ENCODE results near the gene TBCB. TPM values are rescaled to one million over a fixed set of nuclear protein-coding genes. Genes with fewer than 3 reads are reported as not detected.

The TBCB gene
- total and polyA plus RNA-seq, 2 of the 4 experiments (the other 2 are of a cell fraction): 182 to 269 TPM

- TF ChIP-seq USF2 (IDR thresholded peaks at IDR 0.05; ENCODE audit: low read depth, low read length): peak; percentile 17; the same call in 1 of the 2 replicates
Observed at GRCh38 chr19:36139473-36140303, 24.4 kb downstream of the TBCB start, which contains the start of gene CAPNS1 (continued).

- Histone ChIP-seq H3K18ac (ENCODE audit: low read depth, low read length) (peak overlapping the region; percentile 84), H3K9me1 (ENCODE audit: insufficient read depth, low read length) (peaks cover 9% of the 10 kb centered on the region), H2AK5ac (ENCODE audit: low read depth, low read length) (peak overlapping the region; percentile 87), H3K4me1 (ENCODE audit: control insufficient read depth, insufficient read depth, low read length) (peaks cover 10% of the 10 kb centered on the region), H3K9ac (ENCODE audit: low read depth, low read length) (peak overlapping the region; percentile 99), H2BK5ac (ENCODE audit: low read depth, low read length, poor library complexity, severe bottlenecking) (peak overlapping the region; percentile 92), H2BK120ac (ENCODE audit: low read depth, low read length) (peak overlapping the region; percentile 63), H3K14ac (replicated peaks; ENCODE audit: low read depth, low read length) (peak overlapping the region; percentile 98), H4K20me1 (ENCODE audit: insufficient read depth, low read length) (peaks cover 27% of the 10 kb centered on the region), H3K4me3 (ENCODE audit: insufficient read depth, low read depth, low read length) (peak overlapping the region; percentile 96), H4K5ac (ENCODE audit: low read depth, low read length) (peak overlapping the region; percentile 91), H2AFZ (replicated peaks; ENCODE audit: low read length, poor library complexity) (peak overlapping the region; percentile 96), H3K36me3 (ENCODE audit: control insufficient read depth, insufficient read depth, low read length) (peaks cover 25% of the 10 kb centered on the region), H2BK15ac (ENCODE audit: low read depth, low read length) (peak overlapping the region; percentile 59; the same call in 1 of the 3 replicates), H2BK20ac (ENCODE audit: low read depth, low read length) (no peak overlapping the region), H3K4me2 (ENCODE audit: low read depth, low read length) (peak overlapping the region; percentile 74), H4K91ac (ENCODE audit: insufficient read depth, low read depth, low read length) (peak overlapping the region; percentile 93), H3K4ac (ENCODE audit: low read depth, low read length) (peak overlapping the region; percentile 99), H2AK9ac (replicated peaks; ENCODE audit: low read depth, low read length, poor library complexity) (peak overlapping the region; percentile 100), H3K9me3 (ENCODE audit: control insufficient read depth, insufficient read depth, low read length) (no peaks in the 10 kb centered on the region), H3K79me1 (ENCODE audit: low read depth in 1 of 2, low read length in 2 of 2) (peaks cover 32 to 45% of the 10 kb centered on the region in 2 experiments), H3K27ac (ENCODE audit: insufficient read depth, low read length) (peak overlapping the region; percentile 95), H3K56ac (ENCODE audit: extremely low read depth, insufficient read depth, low read length) (peak overlapping the region; percentile 94), H3K27me3 (ENCODE audit: control insufficient read depth, insufficient read depth, low read length) (no peaks in the 10 kb centered on the region), H3K23ac (ENCODE audit: low read depth, low read length) (peak overlapping the region; percentile 96), H4K8ac (ENCODE audit: low read depth in 2 of 2, low read length in 2 of 2) (peak overlapping the region; percentile 93 to 94)
- POLR2A ChIA-PET (ENCODE audit: unreplicated experiment): no interaction called here
- CTCF ChIA-PET: interaction anchor here (1.4 kb wide), 1 partner anchor 11 kb away, joined by 3 read pairs; no protein-coding TSS in a partner anchor
- 0% methylated on average over 7 of the region's 31 CpGs; no CpG with 5 or more reads in 1 of the 2 experiments for WGBS, 2 experiments (ENCODE audit: extremely low coverage in 2 of 2, insufficient read length in 1 of 2)
- peak; percentile 31; the same call in 1 of the 2 replicates for TF ChIP-seq MAZ (IDR thresholded peaks at IDR 0.05; ENCODE audit: borderline replicate concordance, low read depth, low read length)
- TF ChIP-seq POLR2A (IDR thresholded peaks at IDR 0.05; ENCODE audit: low read depth, low read length): no peak; the same call in none of the 2 replicates
- TF ChIP-seq MXI1 (IDR thresholded peaks at IDR 0.05; ENCODE audit: borderline replicate concordance, low read depth, low read length): no peak
- in situ Hi-C loops (cut with MboI; ENCODE audit: low sequenced_read_pairs) (no loop called here), dilution Hi-C loops (cut with HindIII; ENCODE audit: low sequenced_read_pairs, unreplicated experiment) (no loop called here), intact Hi-C loops (cut with micrococcal nuclease) (loop anchor here (2.0 kb wide), 1 partner anchor 26 kb away; the partner anchor contains the start of genes POLR2I and TBCB)
- peak; percentile 52 for DNase-seq
- peak; percentile 21 for ATAC-seq (ENCODE audit: low read depth)
- TSS peak; percentile 86 for BruUV-seq (replicated peaks)
Observed at GRCh38 chr19:36140304-36141038, 25.2 kb downstream of the TBCB start.
